Measurements from ENCODE around the gene INCENP.
"Not testable (repeated sequence)": the region's sequence is repeated elsewhere in the genome, so short reads cannot be mapped to it uniquely, and the experiment has no call there.

Gene INCENP

GRCh38 chr11:62123669-62124185 lies at the start of gene INCENP:
Gene INCENP (plus strand): TSS chr11:62124011. CDS start chr11:62128162, 4,151 bp downstream.
- peak; percentile 96 to 97 for DNase-seq

GRCh38 chr11:62075438-62075837 lies 48.4 kb upstream of the INCENP start:
- DNase-seq, result no peak

GRCh38 chr11:62077132-62077531 lies 46.7 kb upstream of the INCENP start:
- no peak for DNase-seq

- peak; percentile 78 to 82 for DNase-seq
These were observed 42.2 kb upstream of the INCENP start for GRCh38 chr11:62081378-62082291.

GRCh38 chr11:62082292-62082657 lies 41.5 kb upstream of the INCENP start:
- no peak for DNase-seq

GRCh38 chr11:62084801-62085200 lies 39.0 kb upstream of the INCENP start:
- DNase-seq, result not testable (repeated sequence)

- DNase-seq, result no peak
These were observed 36.1 kb upstream of the INCENP start for GRCh38 chr11:62087694-62088093.

- DNase-seq, result no peak
These were observed 35.4 kb upstream of the INCENP start for GRCh38 chr11:62088331-62088933.

GRCh38 chr11:62103141-62103540 lies 20.7 kb upstream of the INCENP start:
- no peak for DNase-seq

- DNase-seq, result no peak
These were observed 19.8 kb upstream of the INCENP start for GRCh38 chr11:62103986-62104385.

- peak; percentile 55 to 85 for DNase-seq
These were observed 18.8 kb upstream of the INCENP start for GRCh38 chr11:62104816-62105653.

- DNase-seq, result no peak
These were observed 18.1 kb upstream of the INCENP start for GRCh38 chr11:62105667-62106191.

- peak; percentile 37 to 77 for DNase-seq
These were observed 15.6 kb upstream of the INCENP start for GRCh38 chr11:62108017-62108750.

GRCh38 chr11:62108971-62109404 lies 14.8 kb upstream of the INCENP start:
- no peak for DNase-seq

- no peak for DNase-seq
These were observed 8.6 kb upstream of the INCENP start for GRCh38 chr11:62115085-62115694.

GRCh38 chr11:62116451-62116850 lies 7.4 kb upstream of the INCENP start:
- DNase-seq, result no peak

GRCh38 chr11:62119569-62119968 lies 4.2 kb upstream of the INCENP start:
- no peak for DNase-seq

- no peak for DNase-seq
These were observed 3.8 kb upstream of the INCENP start for GRCh38 chr11:62120001-62120400.

GRCh38 chr11:62120431-62120830 lies 3.4 kb upstream of the INCENP start:
- DNase-seq, result no peak

- no peak for DNase-seq
These were observed 1.7 kb upstream of the INCENP start for GRCh38 chr11:62122076-62122475.

Data from CD4-positive, alpha-beta T cell treated with Interferon alpha-2 for 1 hour (primary cell).